Measurements from ENCODE around the gene ZFYVE21.

The ZFYVE21 gene

DNA sequence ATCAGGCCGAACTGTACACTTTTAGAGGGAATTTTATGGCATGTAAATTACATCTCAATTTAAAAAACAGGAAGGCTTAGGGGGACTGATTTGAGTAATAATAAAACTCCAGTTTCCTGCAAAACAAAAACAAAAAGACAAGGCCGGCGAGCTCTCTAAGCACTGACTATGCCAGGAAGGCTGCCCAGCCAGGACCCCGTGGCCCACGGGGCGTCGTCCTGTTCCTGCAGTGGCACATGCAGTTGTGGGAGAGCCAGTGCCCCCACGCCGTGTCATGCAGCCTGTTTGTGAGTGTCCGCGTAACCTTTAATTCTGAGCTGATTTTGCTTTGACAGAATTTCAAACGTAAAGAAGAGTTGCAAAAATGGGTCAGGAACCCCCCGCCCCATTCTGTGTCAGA lies 10.9 kb upstream of the ZFYVE21 start:
- in situ Hi-C loops (cut with HindIII; ENCODE audit: low sequenced_read_pairs) = no loop called here

DNA sequence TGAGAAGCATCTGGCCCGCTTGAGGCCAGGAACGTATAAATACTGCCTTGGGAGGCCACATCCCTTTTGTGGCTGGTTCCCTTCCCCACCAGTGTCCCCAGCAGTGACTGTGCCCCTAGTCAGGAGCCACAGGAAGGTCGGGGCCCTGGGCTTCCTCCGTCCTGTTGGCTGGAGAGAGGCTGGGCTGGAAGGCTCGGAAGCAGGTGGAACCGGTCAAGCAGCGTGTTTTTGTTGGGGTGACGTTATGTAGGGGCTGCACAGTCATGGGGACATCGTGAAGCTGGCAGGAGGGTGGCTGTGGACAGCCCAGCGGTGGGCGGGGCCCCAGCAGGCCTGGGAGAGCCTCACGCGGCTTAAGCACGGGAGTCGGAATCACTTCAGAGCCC lies 10.5 kb upstream of the ZFYVE21 start:
- in situ Hi-C loops (cut with HindIII; ENCODE audit: low sequenced_read_pairs) = no loop called here

DNA sequence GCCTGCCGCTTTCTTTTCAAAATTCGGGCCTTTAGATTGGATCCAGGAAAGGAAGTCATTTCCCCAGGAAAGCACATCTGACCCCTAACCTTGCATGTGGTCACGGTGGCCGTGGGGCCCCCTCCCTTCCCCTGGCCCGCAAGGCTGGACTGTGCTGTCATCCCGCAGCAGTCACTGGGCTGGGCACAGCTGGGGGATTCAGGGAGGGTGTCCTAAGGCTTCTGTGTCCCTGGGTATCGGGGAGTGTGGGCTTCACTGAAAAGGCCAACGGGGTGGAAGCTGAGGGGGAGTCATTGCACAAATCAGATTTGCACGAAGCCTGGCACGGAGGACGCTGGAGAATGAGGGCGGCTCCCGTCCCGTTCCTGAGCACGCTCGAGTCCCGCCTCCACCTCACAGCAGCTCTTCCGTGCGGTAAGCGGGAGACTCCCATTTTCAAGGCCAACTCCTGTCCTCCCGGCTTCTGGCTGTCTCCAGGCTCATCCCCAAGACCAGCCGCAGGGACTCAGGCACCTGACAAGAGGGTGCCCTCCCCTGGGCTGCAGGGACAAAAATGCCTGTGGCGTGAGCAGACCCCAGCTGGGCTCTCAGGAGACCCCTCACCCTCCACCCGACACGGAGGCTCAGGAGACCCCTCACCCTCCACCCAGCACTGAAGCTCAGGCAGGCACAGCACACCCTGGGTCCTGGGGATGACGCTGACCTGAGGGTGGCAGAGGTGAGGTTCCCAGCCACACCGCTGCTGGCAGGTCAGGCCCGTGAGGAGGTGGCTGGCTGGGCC lies 9.9 kb upstream of the ZFYVE21 start:
- in situ Hi-C loops (cut with HindIII; ENCODE audit: low sequenced_read_pairs) = no loop called here

DNA sequence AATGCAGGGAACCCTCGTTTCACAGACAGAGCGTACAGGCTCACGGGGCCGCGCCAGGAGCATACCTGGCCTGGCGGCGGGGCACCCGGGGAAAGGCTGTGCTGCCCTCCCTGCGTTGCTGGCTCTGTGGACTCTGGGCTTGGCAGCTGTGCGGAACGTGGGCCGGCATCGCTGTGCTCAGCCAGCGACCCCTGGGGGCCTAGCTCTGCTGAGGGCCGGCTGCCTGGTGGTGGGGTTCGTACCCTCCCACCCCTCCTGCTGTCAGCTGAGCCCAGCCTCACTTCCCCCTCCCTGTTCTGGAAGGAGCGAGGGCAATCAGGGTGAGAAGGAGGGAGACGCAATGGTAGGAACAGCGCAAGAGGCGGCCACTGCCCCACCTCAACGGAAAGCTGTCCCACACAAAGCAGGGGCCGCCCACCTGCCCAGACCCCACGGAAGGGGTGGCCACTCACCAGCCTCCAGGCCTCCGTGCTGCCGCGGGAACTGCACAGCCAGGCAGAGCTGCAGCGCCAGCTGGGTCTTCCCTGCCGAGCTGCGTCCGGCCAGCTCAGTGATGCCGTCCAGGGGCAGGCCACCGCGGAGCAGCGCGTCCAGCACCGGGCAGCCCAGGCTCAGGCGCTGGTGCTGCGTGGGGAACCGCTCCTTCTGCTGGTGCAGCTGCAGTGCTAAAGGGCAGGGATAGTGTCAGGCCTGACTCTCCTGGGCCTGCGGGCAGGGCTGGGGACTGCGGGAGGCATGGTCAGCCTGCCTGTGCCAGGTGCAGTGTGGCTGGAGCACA lies 8.9 kb upstream of the ZFYVE21 start:
- in situ Hi-C loops (cut with HindIII; ENCODE audit: low sequenced_read_pairs) = no loop called here

DNA sequence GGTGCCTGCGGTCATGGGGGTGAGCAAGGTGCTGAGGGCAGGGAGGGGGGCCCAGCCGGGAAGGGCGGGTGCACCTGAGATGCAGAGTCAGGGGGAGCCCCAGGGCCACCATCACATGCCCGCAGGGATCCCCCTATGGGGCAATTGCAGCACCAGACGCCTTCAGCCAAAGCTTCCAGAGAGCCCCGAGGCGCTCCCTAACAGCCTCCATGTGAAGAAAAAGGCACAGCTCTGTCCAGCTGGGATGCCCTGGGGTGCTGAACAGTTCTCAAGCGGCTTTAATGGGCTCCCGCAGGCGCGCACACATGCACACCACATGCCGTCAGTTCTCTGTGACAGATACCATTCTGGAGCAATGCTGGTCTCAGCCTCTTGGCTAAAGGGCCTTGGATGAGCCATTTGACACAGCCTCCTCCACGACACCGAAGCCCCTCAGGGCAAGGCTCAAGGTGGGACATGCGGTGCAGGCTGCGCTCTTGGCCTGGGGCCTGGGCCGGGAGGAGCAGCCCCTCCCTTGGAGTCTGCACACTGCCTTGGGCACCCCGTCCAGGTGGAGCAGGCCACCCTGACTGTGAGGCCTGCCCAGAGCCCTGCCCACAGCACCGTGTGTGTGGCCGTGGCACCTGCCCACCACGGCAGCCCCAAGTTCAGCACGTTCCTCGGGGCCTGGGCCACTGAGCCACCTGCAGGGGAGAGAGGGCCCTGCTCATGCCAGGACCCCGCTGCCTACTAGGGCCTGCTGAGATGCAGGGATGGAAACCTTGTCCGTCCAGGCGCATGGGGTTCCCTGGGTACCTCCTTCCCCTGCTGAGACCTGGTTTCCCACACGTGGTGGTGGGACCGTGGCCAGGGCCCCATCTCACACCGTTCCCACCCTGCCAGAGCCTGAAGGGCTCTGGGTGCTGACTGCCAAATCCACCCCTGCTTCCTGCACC lies 8.0 kb upstream of the ZFYVE21 start:
- in situ Hi-C loops (cut with HindIII; ENCODE audit: low sequenced_read_pairs) = no loop called here

DNA sequence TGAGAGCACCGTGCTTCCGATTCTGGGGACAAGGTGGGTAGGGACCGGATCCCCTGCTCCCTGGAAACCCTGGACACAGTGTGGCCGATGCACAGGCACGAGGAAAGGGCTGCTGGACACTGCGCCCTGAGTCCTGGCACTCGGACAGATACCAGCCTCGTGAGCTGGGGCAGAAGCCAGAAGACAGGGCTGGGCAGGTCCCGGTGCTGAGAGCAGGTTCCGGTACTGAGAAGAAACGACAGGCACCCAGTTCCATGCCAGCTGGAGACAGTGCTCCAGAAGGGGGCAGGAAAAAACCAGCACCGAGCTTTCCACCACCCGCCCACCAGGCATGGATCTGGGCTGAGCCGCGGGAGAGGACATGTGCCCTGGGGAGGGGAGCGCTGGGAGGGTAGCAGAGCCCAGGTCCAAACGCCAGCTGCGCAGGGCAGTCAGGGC lies 6.8 kb upstream of the ZFYVE21 start:
- in situ Hi-C loops (cut with HindIII; ENCODE audit: low sequenced_read_pairs) = no loop called here

DNA sequence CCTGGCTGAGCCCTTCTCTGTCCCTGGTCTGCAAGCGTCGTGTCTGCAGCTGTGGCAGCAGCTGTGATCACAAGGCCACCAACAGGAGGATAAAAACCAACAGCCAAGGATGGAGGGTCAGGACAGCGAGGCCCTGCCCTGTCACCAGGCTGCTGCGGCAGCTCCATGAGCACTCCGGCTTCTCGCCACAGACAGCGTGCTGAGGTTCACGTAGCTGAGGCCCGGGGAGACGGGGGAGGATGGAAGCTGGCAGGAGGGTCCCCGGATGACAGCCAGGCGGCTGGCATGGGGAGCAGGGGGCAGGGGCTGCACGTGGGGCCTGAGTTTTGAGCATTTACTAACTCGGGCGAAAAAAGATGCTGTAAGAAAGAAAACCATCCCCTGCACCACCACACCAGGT lies 5.8 kb upstream of the ZFYVE21 start:
- in situ Hi-C loops (cut with HindIII; ENCODE audit: low sequenced_read_pairs) = no loop called here

DNA sequence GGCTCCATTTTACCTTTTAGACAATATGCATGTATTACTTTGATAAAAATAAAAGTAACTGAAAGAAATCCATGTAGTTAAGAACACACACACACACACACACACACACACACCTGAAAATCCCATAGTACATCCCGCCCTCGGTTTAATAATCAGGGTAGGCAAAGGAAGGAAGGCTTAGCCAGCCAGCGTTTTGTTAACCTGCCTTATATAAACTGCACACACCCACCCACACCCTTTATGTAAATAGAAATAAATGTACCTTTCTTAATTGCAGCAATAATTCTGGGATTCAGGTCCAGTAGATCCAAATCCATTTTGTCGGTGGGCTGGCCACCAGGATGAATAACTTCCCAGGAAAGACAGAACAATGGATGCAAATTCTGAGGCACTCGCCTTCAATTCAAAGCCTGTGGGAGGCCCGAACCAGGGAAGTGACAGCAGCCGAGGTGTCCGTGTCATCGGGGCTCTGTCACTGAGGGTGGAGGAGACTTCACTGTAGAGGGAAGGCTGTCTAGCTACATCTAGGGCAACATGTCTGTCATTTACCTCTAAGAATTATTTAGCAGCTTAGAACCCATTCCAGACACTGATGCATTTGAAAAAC lies 4.7 kb upstream of the ZFYVE21 start:
- in situ Hi-C loops (cut with HindIII; ENCODE audit: low sequenced_read_pairs) = no loop called here

DNA sequence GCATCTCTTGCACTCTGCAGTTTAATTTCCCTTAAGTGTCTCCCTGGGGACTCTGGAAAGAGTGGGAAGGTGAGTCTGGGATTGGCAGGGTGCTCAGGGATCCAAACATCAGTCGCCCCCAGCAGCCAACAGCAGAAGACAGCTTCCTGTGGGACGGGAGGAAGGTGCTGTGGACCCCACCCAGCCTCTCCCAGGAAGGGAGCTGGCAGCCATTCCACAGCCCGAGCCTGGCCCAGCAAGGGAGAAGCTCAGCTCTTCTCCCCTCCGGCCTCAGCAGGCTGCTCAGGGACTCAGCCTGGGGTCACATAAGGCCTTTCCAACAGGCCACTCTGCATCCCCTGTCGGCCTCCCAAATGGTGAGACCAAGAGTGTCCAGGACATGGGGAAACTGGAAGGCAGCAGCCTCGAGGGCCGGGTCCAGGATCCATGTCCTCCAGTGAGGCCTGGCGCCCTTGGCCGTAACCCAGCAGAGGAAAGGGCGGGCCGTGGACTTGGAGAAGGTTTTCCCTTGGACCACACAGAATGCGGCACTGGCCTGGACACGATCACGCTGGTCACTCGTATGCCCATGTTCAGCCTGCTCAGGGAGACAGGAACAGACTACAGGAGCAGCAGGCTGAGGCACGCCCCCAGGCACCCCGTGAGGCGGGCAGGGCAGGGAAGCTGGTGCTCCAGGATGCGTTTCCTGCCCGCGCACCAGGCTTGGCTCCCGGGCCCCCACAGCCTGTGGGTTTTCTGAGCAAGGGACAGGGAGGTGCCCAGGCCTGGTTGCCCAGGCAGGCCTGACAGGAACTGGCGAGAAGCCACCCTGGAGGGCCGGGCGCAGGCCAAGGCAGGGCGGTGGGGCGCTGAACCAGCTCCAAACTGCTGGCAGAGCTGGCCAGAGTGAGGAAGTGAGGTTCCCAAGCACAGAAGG lies 3.8 kb upstream of the ZFYVE21 start:
- in situ Hi-C loops (cut with HindIII; ENCODE audit: low sequenced_read_pairs) = no loop called here

DNA sequence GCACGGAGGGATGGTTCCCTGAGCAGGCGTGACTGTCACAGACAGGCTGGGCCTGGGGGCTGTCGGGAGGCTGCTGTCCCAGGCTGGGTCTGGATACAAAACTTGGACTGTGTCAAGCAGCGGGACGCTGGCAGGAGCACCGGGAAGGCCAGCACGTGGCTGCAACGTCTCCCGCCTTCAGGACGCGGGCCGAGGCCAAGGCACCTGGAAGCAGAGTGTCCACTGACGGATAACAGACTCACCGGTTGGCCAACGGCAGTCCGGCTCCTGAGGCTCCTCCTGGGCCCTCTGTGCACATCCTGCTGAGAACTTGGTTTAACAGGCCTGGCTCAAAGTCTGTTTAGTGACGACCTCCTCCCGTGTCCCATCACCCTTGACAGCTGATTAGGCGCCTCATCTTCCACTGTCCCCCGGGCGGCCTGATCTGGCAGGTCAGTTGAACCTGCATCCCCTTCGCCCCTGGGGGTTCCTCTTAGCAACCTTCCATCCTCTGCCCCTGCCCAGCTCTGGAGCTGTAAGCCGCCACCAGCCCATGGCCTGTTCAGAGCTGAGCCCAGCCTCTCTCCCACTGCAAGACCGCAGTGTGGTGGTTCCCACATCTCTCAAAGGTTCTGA lies 2.9 kb upstream of the ZFYVE21 start:
- in situ Hi-C loops (cut with HindIII; ENCODE audit: low sequenced_read_pairs) = no loop called here

DNA sequence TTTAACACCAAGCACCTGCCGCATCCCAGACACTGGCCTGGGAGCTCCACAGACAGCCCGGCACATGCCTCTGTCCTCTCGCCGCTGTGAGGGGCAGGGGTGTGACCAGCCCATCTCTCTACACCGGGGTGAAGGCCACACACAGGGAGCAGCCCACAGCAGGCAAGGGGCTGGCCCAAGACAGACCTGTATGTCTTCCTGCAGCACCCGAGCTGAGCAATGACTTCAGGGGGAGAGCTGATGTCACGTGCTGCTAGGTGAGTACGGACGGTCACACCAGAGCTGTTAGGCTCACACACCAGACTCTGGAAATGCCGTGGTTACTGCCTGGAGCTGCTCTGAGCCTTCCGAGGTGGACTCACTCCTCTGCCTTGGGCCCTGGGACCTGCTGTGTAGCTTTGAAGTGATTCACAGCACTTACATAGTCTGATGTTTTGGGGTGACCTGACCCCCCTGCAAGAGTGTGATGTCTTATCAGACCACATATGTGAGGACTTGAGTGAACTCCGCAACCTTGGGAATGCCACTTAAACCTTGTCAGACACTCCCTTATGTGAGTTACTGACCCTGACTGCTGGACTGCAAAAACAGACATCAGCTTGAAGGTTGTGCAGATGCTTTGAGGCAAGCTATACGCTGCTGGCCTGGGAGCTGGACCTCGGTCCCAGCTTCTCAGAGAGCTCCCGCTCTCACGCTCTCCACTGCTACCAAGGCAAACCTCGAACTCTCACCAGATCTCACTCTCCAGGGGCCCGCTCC lies 2.1 kb upstream of the ZFYVE21 start:
- in situ Hi-C loops (cut with HindIII; ENCODE audit: low sequenced_read_pairs) = no loop called here

DNA sequence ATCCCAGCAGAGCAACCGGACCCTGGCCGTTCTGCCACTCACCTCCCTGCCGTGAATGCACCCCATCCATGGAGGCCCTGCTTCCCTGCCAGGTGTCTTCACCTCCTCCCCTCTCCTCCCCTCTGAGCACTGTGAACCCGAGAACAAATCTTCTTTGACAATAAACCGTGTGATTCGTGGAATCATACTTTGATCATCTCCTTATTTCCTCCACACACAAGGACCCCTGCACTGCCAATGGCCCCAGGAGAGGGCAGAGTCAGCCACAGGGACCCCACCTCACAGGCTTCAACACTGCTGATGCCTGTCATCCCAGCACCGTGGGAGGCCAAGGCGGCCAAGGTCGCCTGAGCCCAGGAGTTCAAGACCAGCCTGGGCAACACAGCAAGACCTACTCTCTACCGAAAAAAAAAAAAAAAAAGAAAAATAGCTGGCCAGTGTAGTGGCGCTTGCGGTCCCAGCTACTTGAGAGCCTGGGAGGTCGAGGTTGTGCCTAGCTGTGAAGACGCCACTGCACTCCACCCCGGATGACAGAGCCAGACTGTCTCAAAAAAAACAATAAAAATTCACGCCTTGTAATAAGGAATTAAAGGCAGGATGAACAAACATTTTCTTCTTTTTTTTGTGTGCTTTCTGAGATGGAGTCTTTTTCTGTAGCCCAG lies 1.4 kb upstream of the ZFYVE21 start:
- in situ Hi-C loops (cut with HindIII; ENCODE audit: low sequenced_read_pairs) = no loop called here

DNA sequence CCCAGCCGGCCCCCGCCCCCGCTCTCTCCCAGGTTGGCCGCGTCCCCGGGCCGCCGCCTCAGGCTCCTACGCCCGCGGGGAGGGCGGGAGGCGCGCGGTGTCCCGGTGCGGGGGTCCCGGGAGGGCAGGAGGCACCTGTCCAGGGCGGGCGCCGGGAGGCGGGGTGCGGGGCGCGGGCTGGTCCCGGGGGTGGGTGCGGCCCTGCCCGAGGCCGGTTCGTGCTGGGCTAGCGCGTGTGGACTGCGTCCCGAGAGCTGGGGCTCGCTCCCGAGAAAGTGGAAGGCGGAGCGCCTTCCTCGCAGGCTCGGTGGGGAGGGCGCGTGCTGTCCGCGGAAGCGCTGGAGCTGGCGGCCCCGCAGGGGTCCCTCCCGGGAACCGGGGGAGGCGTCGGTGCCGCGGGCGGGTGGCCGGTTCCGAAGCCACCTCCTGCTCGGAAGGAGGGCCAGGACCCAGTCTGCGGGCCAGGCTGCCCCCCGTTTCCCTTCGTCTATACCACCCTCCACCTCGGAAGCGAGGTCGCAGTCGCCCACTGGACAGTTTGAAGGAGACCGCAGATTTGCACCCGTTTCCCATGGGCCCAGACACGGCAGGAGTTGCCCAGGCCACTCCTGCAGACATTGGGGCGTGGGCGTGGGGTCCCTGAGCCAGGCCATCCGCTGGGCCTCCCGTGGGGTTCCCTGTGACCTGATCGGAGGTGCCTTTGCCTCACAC lies 636 bp downstream of the ZFYVE21 start:
- in situ Hi-C loops (cut with HindIII; ENCODE audit: low sequenced_read_pairs) = no loop called here

DNA sequence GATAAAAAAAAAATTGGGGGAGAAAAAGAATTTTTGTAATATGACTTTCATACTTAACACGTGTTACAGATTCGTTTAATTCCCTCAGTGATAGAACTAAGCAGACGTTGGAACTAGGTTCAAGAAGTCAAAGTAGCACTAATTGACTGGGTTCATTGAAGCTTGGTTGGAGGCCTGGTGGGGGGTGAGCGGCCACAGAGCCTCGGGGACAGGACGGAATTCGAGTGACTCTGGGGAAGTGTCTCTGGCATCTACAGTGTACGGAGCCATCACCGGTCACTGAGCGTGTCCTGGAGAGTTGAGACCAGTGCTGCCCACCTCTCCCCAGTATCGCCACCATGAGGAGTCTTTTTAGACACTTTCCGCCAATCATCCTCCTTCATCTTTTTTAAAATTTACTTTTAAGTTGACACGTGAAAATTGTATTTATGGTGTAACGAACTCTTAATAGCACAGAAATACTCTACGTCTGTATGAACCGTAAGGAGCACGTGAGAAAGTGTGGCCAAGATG lies 1.3 kb downstream of the ZFYVE21 start:
- in situ Hi-C loops (cut with HindIII; ENCODE audit: low sequenced_read_pairs) = no loop called here

DNA sequence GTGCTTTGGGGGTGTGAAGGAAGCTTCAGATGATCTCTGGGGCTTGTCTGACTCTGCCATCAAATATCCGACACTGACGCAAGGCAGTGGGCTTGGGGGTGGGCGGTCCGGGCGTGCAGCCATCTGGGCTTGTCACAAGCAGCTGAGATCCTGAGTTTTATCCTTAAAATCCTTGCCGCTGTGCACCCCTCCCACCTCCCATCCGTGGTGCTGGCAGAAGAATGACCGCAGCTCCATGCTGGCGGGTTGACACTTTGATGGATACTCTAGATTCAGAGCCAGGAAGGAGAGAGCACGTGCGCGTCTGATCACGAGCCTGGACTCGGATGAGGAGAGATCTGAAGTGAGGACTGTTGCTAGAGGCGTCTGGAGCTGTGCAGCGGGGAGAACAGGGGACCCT lies 3.0 kb downstream of the ZFYVE21 start:
- in situ Hi-C loops (cut with HindIII; ENCODE audit: low sequenced_read_pairs) = no loop called here

DNA sequence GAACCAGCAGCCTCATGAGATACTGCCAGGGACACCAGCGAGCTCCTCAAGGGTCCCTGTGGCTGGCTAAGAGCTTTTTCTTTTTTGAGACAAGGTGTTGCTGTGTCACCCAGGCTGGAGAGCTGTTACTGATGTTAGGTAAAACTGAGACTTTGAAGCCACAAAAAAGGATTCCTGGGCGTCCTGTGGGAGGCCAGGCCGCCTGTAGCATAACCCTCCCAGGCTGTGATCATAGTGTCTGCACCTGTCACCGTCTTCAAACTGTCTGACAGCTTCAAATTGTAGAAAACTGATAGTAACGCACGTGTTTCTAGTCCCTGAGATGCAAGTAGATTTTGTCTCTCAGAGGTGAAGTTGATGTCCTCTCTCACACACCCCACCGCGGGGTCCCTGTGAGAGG lies 4.1 kb downstream of the ZFYVE21 start:
- in situ Hi-C loops (cut with HindIII; ENCODE audit: low sequenced_read_pairs) = no loop called here
